HG03097 (cell line): ENCODE data around the gene FLT4.
"Not testable (repeated sequence)": the region's sequence is repeated elsewhere in the genome, so short reads cannot be mapped to it uniquely, and the experiment has no call there.

Experiments used
- ATAC-seq: cut with Tn5 transposase; IDR thresholded peaks from one replicate; pipeline ENCODE4 v1.9.1; 2021; ENCODE audit not compliant: unreplicated experiment, low FRiP score

The FLT4 gene

DNA sequence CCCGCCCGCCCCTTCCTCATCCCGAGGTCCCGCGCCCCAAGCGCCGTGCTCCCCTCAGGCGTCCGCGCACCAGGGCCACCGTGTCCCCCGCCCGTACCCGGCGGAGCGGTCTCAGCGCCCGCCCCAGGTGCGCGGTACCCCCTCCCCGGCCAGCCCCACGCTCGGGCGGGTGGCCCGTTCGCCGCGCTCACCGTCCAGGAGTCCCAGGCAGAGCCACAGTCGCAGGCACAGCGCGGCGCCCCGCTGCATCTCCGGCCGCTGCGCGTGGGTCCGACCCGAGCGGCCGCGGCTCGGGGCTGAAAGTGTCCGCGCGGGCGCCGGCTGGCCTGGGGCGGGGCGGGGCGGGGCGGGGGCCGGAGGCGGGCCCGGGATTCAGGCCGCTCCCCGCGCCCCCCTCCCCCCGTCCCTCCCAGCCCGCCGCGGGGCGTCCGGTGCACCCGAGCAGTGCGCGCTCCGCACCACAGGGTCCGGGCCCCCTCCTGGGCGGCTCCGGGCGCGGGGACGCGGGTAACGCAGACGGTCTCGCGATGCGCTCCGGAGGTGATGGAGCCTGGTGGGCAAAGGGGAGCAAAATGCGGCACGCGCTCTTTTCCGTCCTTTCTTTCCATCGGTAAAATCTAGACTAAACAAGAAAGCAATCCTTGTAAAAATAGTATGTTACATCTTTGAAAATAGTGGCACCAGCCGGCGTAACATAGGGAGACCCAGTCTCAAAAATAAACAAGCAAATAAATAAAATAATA, at the start of gene FLT4:
Gene FLT4, minus strand, starts transcription at position 304 of the 743 bp plus-strand sequence. Its CDS starts 55 bp downstream, at position 249.
- ATAC-seq, result no peak

DNA sequence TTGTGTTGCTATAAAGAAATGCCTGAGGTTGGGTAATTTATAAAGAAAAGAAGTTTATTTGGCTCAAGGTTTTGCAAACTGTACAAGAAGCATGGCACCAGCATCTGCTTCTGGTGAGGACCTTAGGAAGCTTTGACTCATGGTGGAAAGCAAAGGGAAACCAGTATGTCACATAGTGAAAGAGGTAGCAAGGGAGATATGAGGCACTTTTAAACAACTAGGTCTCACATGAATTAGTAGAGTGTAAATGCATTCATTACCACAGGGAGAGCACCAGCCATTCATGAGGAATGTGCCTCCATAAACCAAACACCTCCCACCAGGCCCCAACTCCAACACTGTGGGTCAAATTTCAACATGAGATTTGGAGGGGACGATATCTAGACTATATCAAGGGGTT, 49.6 kb upstream of the FLT4 start:
- ATAC-seq, result no peak

DNA sequence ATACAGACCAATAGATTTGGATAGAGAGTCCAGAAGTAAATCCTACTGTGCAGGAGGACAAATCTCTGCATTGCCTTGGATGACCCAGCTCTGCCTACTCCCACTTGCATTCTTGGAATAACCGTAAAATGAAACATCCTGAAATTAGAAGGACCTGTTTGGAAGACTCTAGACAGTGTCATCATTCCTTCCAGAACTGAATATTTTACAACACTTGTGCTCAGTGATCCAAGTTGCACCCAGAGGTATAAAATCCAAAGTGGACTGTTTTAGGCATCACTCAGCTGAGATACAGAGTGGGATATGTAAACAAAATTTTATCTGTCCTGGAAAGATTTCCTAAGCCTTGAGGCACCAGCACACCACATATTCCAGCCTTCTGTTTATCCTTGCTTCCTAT, 46.7 kb upstream of the FLT4 start:
- ATAC-seq, result no peak

DNA sequence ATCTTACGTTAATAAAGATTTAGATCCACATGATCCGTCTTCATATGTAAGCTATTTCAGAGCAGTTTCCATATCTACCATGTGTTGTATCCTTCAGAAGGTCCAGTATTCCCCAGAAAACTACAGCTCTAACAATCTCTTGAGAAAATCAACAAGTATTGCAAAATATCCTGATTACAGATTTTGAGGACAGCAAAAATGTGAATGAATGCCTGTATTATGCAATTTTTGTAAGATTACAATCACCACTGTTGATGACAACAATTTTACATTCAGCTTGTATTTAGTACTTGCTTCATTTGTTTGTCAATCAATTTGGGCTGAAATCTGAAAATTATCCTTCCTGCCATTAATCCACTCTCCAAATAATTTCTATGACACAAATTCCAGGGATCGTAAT, 43.0 kb upstream of the FLT4 start:
- ATAC-seq, result no peak

DNA sequence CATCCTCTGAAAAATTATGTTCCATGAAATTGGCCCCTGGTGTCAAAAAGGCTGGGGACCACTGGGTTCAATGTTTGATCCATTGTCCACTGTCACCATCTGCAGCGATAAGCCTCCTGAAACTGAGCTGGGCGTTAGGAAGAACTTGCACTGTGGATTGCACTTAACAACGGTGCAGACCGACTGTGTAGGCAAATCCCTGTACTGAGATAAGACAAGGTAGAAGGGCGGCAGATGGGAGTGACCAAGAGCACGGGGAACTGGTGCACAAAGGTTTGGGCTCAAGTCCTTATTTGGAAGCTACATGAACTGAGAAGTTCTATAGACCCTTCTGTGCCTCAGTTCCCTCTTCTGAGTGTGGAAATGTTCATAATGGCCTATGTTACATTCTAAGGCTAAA, 41.6 kb upstream of the FLT4 start:
- ATAC-seq, result no peak

DNA sequence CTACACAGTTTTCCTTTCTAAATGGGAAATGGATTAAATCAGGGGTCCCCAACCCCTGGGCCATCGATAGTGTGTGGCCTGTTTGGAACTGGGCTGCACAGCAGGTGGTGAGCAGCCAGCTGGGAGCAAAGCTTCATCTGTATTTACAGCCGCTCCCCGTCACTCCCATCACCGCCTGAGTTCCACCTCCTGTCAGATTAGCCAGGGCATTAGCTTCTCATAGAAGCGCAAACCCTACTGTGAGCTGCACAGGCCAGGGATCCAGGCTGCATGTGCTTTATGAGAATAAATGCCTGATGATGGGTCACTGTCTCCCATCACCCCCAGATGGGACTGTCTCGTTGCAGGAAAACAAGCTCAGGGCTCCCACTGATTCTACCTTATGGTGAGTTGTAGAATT, 41.2 kb upstream of the FLT4 start:
- ATAC-seq, result no peak

DNA sequence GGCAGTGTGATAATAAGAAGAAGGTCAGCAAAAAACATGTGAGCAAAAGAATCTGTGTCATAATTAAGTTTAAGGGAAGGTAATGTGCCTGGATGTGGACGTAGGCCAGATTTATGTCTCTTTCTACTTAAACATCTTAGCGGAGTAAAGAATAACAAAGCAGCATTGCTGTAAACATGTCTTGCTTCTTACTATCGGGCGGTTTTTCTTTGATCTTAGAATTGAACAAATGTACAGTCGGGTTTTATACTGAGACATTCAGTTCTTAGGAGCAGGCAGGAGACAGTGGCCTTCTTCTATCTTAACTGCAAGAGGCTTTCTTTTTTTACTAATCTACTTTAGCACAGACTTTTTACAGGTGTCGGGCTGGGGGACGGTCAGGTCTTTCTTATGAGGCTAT, 40.4 kb upstream of the FLT4 start:
- no peak for ATAC-seq

DNA sequence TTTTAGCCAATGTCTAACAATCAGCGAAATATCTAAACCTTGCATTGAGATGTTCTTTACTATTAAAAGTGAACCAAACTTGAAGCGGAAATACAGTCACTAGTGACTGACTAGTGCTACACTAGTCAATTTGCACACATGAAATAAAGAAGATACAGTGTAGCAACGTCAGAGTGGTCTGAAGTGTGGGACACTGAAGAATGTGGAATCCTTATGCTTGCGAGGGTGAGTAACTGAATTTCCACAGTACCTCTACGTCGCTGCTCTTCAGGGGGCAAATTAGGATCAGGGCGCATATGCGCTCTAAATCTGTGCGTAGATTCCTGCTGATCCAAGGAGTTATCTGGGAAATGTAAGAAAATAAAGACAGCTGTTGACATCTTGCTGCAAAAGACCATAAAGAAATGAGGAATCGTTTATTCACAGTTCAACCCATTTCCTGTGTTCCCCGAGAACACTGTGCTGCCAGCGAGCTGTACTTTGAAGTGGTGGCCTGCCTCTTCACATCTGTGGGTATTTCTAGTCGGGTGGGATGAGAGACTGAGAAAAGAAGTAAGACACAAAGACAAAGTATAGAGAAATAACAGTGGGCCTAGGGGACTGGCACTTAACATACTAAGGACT, 39.8 kb upstream of the FLT4 start:
- ATAC-seq, result no peak

DNA sequence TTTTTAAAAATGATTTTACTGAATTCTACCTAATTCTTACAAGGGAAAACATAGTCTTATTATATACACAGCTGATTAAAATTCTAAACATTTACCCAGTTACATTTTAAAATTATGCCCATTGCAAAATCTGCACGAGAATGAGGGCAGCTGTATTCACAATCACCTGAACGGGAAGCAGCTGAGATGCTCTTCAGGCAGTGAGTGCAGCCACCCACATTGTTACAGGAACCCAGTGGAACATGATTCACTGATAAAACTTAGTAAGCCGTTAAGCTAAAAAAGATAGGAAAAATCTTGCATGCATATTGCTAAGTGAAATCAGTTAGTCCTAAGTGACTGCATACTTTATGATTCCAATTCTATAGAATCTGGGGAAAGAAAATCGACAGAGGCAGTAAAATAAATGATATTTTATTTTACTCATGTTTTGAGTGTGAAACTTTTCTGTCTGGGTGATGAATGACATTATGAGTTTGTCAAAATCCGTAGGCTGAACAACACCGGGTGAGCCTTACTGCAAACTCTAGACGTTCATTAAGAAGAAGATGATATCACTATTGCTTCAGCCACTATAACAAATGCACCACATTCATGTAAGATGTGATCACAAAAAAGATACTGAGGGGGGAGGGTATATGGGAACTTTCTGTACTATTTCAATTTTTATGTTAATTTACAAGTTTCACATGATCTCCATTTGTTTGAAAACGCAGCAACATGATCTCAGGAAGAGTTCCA, 39.1 kb upstream of the FLT4 start:
- ATAC-seq, result no peak

DNA sequence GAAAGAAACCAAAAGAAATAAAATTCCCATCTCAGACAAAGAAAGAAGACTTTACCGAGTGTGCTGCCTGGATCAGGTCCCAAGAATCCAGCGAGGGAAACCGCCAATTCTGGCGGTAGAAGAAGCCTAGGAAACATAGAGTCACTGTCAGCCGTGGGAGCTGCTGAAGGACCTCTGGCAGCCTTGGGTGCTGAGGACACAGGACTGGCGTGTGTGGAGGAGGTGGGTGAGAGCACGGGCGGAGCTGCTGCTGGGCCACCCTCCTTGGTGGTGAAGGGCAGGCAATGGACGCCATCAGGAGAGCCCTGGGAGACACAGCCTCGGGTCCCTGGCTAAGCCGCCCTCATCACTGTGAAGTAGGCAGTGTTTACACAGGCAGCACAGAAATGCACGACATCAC, 37.4 kb upstream of the FLT4 start:
- not testable (repeated sequence) for ATAC-seq

DNA sequence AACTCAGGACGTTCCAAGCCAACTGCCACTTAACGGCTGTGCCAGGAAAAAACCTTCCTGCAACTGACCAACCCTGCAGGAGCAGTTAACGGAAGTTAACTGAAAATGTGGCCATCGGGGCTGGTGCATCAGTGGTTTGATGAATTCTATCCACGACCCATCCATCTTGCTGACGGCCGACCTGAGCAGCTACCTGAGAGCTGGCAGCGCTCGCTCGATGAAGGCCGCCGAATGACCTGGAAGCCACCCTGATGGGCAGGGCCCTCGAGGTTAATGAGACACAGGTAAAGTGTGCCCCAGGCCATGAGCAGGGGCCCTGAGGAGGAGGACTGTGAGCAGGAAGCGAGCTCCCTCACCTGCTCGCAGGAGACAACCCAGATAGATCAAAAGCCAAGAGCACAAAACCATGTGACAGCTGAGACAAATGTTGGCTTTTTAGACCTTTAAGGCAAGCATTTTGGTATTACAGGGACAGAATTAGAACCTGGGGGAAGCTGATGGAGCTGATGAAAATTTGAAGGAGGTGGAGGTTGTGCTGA, 35.3 kb upstream of the FLT4 start:
- ATAC-seq, result no peak

DNA sequence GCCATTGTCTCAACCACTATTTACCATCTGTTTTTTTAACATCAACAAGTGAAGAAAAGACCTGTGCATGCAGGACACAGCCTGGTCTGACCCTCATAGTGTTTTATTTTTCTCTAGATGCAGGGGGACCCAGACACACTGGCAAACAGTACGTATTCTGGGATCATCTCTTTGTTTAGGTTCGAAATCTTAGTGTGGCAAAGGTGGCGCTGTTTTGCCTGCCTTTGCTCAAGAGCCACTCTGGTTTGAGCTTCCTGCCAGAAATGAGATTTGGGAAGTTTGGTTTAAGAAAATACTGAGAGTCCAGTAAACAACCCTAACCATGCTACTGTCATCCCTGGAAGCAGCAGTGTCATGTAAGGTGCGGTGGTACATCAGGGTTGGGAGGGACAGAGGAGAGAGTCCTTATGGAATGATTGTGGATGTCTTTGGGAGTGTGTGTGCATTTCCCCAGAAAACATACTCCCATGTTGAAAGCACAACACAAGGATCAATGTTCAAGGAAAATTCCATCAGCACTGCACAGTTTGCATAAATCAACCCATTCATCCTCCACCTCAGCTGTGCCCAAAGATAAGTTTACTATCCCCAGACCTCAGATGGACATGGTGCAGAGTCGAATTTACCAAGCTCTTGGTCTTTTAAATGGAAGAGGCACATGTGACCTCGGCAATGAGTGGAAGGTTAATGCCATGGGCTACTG, 34.0 kb upstream of the FLT4 start:
- ATAC-seq, result no peak

DNA sequence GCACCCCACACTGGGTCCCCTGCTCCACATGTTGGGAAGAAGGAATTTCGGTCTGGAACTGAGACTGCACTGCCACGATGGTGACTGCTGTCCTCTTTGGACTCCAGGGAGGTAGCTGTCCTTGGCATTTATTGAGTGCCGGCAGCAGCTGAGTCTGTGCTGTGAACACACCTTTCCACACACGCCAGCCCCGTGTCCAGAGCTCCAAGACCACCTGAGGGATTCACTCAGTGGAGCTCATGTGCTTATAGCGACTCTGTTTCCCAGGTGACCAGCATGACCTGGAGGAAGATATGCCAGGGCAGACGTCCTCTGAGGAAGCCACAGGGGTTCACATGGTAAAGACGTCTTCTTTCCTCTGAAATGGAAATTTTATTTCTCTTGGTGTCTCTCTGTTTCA, 33.2 kb upstream of the FLT4 start:
- no peak for ATAC-seq

DNA sequence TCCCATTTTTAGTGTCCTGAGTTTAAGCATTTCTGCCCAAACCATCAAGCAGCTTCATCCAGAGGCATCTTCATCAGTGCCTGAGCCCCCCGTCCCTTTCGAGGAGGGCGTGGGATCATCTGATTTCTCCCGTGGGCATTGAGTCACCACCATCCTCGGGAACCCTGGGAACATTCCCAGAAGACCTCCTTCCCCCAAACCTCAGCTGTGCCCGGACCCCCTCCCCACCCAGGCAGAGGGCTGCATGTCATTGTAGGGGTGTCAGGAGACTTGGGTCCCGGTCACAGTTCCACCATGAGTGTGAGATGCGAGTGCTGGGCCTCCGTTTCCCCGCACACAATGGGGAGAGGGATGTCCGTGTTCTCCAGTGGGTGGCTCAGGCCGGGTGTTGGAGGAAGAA, 32.6 kb upstream of the FLT4 start:
- ATAC-seq, result not testable (repeated sequence)

DNA sequence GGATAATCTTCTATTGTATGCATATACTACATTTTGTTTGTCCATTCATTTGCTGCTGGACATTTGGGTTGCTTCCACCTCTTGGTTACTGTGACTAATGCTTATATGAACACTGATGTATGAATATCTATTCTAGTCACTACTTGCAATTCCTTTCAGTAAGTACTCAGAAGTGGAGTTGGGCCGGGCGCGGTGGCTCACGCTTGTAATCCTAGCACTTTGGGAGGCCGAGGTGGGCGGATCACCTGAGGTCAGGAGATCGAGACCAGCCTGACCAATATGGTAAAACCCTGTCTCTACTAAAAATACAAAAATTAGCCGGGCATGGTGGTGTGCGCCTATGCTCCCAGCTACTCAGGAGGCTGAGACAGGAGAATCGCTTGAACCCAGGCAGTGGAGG, 28.9 kb upstream of the FLT4 start:
- ATAC-seq, result not testable (repeated sequence)

DNA sequence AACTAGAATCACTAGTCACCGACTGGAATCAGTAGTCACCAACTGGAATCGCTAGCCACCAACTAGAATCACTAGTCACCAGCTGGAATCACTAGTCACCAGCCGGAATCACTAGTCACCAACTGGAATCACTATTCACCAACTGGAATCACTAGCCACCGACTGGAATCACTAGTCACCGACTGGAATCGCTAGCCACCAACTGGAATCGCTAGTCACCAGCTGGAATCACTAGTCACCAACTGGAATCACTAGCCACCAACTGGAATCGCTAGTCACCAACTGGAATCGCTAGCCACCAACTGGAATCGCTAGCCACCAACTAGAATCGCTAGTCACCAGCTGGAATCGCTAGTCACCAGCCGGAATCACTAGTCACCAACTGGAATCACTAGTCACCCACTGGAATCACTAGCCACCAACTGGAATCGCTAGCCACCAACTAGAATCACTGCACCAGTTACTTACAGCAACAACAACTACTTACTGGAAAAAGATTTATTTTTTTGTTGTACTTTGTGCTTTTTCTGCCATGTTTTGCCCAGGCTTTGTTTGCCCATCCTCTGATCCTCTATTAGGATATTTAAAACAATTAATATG, 25.7 kb upstream of the FLT4 start:
- no peak for ATAC-seq

DNA sequence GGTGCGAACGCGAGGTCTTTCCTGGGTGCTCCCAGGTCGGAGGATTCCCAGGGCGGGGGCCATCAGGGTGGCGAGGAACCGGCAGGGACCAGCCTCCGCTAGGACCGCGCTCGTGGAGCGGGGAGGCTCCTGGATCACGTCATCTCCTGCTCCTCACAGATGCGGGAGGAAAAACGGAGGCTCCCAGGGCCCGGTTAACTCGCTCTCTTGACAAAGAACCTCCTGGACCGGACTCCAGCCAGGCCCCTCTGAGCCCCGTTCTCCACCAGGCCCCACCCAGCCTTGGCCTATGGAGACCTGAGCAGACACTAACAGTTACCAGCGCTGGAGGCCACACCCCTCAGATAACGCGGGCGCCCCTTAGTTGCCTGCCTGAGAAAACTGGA, 24.7 kb upstream of the FLT4 start:
- ATAC-seq, result not testable (repeated sequence)

DNA sequence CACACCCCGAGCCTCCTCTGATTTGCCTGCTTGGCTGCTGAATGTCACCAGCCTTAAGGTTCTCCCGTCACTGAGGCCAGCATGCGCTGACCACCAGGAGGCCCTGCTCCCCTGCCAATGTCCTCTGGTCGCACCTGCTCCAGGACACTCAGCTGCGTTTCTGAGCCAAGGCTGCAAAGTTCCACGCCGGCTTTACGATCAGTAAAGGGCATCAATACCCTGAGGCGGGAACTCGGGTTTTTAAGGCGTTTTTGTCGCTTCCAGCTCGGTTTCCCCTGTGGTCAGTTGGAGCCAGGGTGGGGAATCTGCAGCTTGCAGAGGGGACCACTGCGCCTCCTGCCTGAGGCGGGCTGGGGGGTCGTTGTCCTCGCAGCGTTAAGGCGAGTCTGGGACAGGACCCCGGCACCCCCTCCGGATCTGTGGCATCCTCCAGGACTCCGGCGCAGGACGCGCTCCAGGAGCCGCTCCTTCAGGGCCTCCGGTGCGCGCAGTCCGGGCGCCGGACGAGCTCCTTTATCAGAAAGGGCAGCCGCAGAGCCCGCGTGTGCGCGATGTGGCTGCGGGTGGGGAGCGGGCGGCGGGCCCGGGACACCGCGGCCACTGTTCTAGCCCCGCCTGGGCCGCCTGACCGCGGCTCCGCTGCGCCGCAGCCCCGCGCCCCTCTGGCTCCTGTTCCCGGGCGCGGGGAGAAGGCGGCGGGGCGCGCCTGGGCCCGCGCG, 24.1 kb upstream of the FLT4 start:
- ATAC-seq, result no peak

DNA sequence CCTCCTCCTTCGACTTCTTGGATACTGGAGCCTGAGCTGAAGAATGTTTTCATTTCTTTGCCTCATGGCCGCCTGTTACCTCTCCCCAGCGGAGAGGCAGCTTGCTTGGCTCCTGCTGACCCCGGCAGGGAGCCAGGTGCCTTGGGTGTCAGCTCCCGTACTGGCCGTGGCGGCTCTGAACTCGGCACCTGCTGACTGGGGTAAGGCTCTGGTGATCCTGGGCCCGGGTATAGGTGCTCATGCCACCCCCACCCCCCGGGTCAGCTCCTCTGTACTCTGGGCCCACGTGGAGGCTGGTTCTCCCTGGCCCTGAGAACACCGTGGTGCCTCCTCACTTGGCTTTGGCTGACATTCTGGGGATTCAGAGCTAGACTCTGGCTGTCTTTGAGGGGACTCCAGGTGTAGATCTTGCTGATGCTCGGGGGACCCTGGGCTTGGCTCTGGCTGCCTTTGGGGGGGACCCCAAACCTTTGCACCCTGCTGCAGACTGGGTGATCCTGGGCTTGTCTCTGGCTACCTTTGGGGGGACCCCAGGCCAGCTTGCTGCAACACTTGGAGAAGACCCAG, 22.6 kb upstream of the FLT4 start:
- ATAC-seq, result not testable (repeated sequence)
